ENCODE data around the gene MPP7. TPM values are rescaled to one million over a fixed set of nuclear protein-coding genes. Genes with fewer than 3 reads are reported as not detected.

The MPP7 gene
- total RNA-seq, 4 donors from 2014 or later: 13.1 to 44.8 (median 27.3) TPM

DNA sequence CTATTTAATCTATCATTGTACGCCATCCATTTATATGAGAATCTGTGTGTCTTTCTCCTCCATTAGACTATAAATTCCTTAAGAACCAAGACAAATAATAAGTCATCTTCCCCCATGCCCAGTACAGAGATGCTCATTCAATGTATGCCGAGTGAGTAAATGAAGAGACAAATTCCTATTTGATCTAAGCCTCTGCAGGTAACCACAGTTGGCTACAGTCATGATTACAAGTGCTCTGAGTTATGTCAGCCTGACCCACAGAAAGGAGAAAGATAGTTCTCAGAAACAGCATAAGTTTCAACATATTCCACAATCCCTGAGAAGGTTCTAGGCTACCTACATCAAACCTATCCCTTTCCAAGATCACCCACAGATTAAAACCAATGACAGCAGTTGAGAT is 46.1 kb downstream of the MPP7 start:
- DNase-seq: no peak
- in situ Hi-C loops (cut with MboI; ENCODE audit: low pct_ligation_motif_present in 1 of 4, low pct_unique_long_range_greater_than_20kb in 1 of 4, low sequenced_read_pairs in 3 of 4): loop anchor here in 3 of 4 donors (5.0 to 10.0 kb wide), 2 partner anchors 126 to 128 kb away; no protein-coding TSS in a partner anchor
- H3K27me3 ChIP-seq: no peaks in the 10 kb centered on the region
- TF ChIP-seq, protein P1, sequence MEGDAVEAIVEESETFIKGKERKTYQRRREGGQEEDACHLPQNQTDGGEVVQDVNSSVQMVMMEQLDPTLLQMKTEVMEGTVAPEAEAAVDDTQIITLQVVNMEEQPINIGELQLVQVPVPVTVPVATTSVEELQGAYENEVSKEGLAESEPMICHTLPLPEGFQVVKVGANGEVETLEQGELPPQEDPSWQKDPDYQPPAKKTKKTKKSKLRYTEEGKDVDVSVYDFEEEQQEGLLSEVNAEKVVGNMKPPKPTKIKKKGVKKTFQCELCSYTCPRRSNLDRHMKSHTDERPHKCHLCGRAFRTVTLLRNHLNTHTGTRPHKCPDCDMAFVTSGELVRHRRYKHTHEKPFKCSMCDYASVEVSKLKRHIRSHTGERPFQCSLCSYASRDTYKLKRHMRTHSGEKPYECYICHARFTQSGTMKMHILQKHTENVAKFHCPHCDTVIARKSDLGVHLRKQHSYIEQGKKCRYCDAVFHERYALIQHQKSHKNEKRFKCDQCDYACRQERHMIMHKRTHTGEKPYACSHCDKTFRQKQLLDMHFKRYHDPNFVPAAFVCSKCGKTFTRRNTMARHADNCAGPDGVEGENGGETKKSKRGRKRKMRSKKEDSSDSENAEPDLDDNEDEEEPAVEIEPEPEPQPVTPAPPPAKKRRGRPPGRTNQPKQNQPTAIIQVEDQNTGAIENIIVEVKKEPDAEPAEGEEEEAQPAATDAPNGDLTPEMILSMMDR (IDR thresholded peaks at IDR 0.05): no peak
- TF ChIP-seq POLR2AphosphoS5 (IDR thresholded peaks at IDR 0.05) (no peak), POLR2A (IDR thresholded peaks at IDR 0.05) (no peak), EP300 (IDR thresholded peaks at IDR 0.05; ENCODE audit: low read depth) (no peak)
- H3K9me3 ChIP-seq: no peaks in the 10 kb centered on the region
- no peak overlapping the region for H3K4me3 ChIP-seq
- H3K36me3 ChIP-seq: no peaks in the 10 kb centered on the region
- H3K27ac ChIP-seq: no peak overlapping the region
- H3K4me1 ChIP-seq: peaks cover 0 to 12% (median 0%) of the 10 kb centered on the region in 4 donors
- WGBS, 2 donors (ENCODE audit: low coverage in 1 of 2): 47 to 75% methylated on average over 2 of the region's 2 CpGs
- intact Hi-C loops (cut with DNase I; ENCODE audit: low total_unique reads): no loop called here

- H3K9me3 ChIP-seq: no peaks in the 10 kb centered on the region
- WGBS, 2 donors (ENCODE audit: low coverage in 1 of 2): 50 to 64% methylated on average over 2 to 6 of the region's 6 CpGs
- no peak overlapping the region for H3K4me3 ChIP-seq
- intact Hi-C loops (cut with DNase I; ENCODE audit: low total_unique reads) (loop anchor here (5.0 kb wide), 1 partner anchor 128 kb away; no protein-coding TSS in a partner anchor), in situ Hi-C loops (cut with MboI; ENCODE audit: low pct_ligation_motif_present in 1 of 4, low pct_unique_long_range_greater_than_20kb in 1 of 4, low sequenced_read_pairs in 3 of 4) (loop anchor here in 3 of 4 donors (5.0 to 10.0 kb wide), 2 partner anchors 128 to 130 kb away; no protein-coding TSS in a partner anchor)
- TF ChIP-seq POLR2AphosphoS5 (IDR thresholded peaks at IDR 0.05): no peak
- TF ChIP-seq, protein P1 (IDR thresholded peaks at IDR 0.05): no peak
- TF ChIP-seq EP300 (IDR thresholded peaks at IDR 0.05; ENCODE audit: low read depth): no peak
- no peak for TF ChIP-seq POLR2A (IDR thresholded peaks at IDR 0.05)
- H3K27ac ChIP-seq: peak overlapping the region; percentile 26 to 65 (median 38)
- H3K27me3 ChIP-seq: no peaks in the 10 kb centered on the region
- no peaks in the 10 kb centered on the region for H3K36me3 ChIP-seq
- peaks cover 0 to 15% (median 0%) of the 10 kb centered on the region in 4 donors for H3K4me1 ChIP-seq
- no peak for DNase-seq
Observed at GRCh38 chr10:28254290-28254985, 48.4 kb downstream of the MPP7 start.

DNA sequence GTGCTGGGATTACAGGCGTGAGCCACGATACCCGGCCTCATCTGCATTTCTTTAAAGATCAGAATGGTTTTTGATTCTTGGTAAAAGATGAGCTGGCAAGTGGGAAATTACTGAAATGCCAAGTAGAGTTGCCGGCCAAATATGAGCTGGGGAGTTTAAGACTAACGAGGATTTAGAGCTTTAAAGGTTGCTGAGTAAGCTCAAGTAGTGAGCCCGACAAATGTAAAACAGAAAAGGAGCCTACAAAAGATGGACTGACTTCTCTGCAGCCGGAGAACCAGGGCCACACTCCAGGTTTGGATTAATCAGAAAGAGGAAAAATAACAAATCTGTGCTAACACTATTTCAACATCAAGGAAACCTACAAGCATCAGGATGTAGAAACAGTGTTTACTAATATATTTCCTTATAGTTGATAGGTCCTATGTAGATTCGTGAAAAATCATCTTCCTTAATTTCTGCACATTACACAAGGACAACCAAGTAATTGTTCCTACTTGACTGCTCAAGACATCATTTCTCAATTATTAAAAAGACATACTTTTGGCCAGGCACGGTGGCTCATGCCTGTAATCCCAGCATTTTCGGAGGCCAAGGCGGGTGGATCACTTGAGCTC is 49.6 kb downstream of the MPP7 start:
- TF ChIP-seq, protein P1 (IDR thresholded peaks at IDR 0.05): no peak
- no peak for TF ChIP-seq POLR2A (IDR thresholded peaks at IDR 0.05)
- no peaks in the 10 kb centered on the region for H3K9me3 ChIP-seq
- H3K4me1 ChIP-seq: peaks cover 0 to 15% (median 0%) of the 10 kb centered on the region in 4 donors
- no peak overlapping the region for H3K4me3 ChIP-seq
- DNase-seq: no peak
- H3K36me3 ChIP-seq: no peaks in the 10 kb centered on the region
- in situ Hi-C loops (cut with MboI; ENCODE audit: low pct_ligation_motif_present in 1 of 4, low pct_unique_long_range_greater_than_20kb in 1 of 4, low sequenced_read_pairs in 3 of 4) (loop anchor here in 3 of 4 donors (5.0 to 10.0 kb wide), 2 partner anchors 129 to 132 kb away; no protein-coding TSS in a partner anchor), intact Hi-C loops (cut with DNase I; ENCODE audit: low total_unique reads) (loop anchor here (5.0 kb wide), 1 partner anchor 129 kb away; no protein-coding TSS in a partner anchor)
- H3K27me3 ChIP-seq: no peaks in the 10 kb centered on the region
- H3K27ac ChIP-seq: peak overlapping the region in 3 of 4 donors; percentile 25 to 65 (median 48)
- whole genome bisulfite sequencing, 2 donors (ENCODE audit: low coverage in 1 of 2): 70 to 80% methylated on average over 9 to 11 of the region's 11 CpGs

Small RNA genes within 50 kb of the gene (small RNA-seq; reads per million reads assigned to genes)
- 0 reads per million in 4 donors for gene MIR8086

Other genes with a start within 250 kb of the MPP7 start
- 100 to 1,000 TPM in 1 of 4 donors, 10 to 100 TPM in 3; 66.6 to 102 (median 78.9) TPM for gene WAC, start 230.1 kb upstream of the MPP7 start, total RNA-seq

All from transverse colon (tissue), 4 donors.